Type B pancreatic cell (in vitro differentiated cells): Measurements from ENCODE around the gene RLBP1. TPM values are rescaled to one million over a fixed set of nuclear protein-coding genes. Genes with fewer than 3 reads are reported as not detected.

Experiments
- DNase-seq: peaks from one replicate; pipeline ENCODE4 v3.0.0; 2021; ENCODE audit warnings: mixed read lengths; ENCODE audit not compliant: unreplicated experiment; ENCODE audit errors: extremely low spot score
- H3K27ac Mint-ChIP-seq: 2 replicates; pipeline ENCODE4 v1.8.0; 2021; ENCODE audit warnings: mild to moderate bottlenecking, mixed read lengths
- H3K27me3 Mint-ChIP-seq: 2 replicates; pipeline ENCODE4 v1.8.0; 2021; ENCODE audit warnings: mixed read lengths
- H3K36me3 Mint-ChIP-seq: 2 replicates; pipeline ENCODE4 v1.8.0; 2021; ENCODE audit warnings: mixed read lengths
- H3K4me1 Mint-ChIP-seq: one replicate; pipeline ENCODE4 v1.8.0; 2021; ENCODE audit warnings: mixed read lengths; ENCODE audit not compliant: unreplicated experiment
- H3K4me3 Mint-ChIP-seq: 2 replicates; pipeline ENCODE4 v1.8.0; 2021; ENCODE audit warnings: mild to moderate bottlenecking, mixed read lengths
- H3K9me3 Mint-ChIP-seq: 2 replicates; pipeline ENCODE4 v1.8.0; 2021; ENCODE audit warnings: mixed read lengths
- total RNA-seq: library from RNA; stranded (reverse); gene quantifications from 2 replicates; pipeline ENCODE4 v1.2.1, GENCODE V29; 2021; ENCODE audit warnings: low replicate concordance
- TF ChIP-seq, protein P1 (sequence below): fragments of 200-600 bp; sonication (generic); conservative IDR thresholded peaks from 2 replicates; pipeline ENCODE4 v1.5.0; 2021; ENCODE audit warnings: antibody characterized with exemption, mild to moderate bottlenecking

RLBP1 gene
- total RNA-seq, 1 donor from 2014 or later = not detected

DNA sequence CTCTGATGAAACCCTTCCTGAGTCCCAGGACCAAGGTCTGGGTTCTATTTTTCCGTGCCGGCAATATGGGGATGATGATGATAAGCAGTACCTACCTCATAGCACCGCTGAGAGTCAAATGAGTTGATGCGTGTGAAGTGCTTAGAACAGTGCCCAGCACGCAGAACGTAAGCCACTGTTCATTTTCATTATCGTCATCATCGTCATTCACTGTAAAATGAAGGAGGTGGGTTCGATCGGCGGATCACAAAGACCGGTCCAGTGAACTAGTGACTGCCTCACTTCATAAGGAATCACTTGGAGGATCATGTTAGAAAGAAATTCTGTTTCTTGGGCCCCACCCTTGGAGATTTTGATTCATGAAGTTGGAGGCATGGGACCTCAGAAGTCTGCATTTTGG lies 44.3 kb downstream of the RLBP1 start:
- no peaks in the 10 kb centered on the region for H3K9me3 Mint-ChIP-seq
- DNase-seq = no peak
- no peaks in the 10 kb centered on the region for H3K27me3 Mint-ChIP-seq
- H3K4me1 Mint-ChIP-seq = peaks cover 12% of the 10 kb centered on the region
- H3K36me3 Mint-ChIP-seq = peaks cover 11% of the 10 kb centered on the region
- TF ChIP-seq, protein P1, sequence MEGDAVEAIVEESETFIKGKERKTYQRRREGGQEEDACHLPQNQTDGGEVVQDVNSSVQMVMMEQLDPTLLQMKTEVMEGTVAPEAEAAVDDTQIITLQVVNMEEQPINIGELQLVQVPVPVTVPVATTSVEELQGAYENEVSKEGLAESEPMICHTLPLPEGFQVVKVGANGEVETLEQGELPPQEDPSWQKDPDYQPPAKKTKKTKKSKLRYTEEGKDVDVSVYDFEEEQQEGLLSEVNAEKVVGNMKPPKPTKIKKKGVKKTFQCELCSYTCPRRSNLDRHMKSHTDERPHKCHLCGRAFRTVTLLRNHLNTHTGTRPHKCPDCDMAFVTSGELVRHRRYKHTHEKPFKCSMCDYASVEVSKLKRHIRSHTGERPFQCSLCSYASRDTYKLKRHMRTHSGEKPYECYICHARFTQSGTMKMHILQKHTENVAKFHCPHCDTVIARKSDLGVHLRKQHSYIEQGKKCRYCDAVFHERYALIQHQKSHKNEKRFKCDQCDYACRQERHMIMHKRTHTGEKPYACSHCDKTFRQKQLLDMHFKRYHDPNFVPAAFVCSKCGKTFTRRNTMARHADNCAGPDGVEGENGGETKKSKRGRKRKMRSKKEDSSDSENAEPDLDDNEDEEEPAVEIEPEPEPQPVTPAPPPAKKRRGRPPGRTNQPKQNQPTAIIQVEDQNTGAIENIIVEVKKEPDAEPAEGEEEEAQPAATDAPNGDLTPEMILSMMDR = no peak
- no peak overlapping the region for H3K4me3 Mint-ChIP-seq
- H3K27ac Mint-ChIP-seq = no peak overlapping the region

DNA sequence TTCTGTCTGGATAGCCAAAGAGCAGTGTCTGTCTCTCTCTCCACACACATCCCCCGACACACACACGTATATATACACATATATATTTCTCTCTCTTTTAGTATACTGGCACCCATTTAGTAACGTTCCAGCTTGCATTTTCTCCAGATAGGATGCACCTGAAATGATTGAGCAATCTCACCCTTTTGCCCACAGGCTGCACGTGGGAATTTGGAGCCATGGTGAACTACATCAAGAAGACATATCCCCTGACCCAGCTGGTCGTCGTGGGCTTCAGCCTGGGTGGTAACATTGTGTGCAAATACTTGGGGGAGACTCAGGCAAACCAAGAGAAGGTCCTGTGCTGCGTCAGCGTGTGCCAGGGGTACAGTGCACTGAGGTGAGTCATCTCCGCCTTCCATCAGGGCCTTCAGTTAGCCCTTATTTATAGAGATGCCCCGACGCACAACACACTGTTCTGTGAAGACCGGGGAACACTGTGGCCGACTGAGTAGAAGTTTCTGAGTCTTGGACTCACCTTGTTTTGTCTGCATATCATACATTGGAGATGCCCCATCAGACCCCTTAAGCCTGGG lies 45.7 kb downstream of the RLBP1 start:
- peaks cover 11% of the 10 kb centered on the region for H3K36me3 Mint-ChIP-seq
- peaks cover 12% of the 10 kb centered on the region for H3K4me1 Mint-ChIP-seq
- no peaks in the 10 kb centered on the region for H3K27me3 Mint-ChIP-seq
- H3K4me3 Mint-ChIP-seq = no peak overlapping the region
- no peaks in the 10 kb centered on the region for H3K9me3 Mint-ChIP-seq
- TF ChIP-seq, protein P1 = no peak
- no peak overlapping the region for H3K27ac Mint-ChIP-seq
- no peak for DNase-seq

DNA sequence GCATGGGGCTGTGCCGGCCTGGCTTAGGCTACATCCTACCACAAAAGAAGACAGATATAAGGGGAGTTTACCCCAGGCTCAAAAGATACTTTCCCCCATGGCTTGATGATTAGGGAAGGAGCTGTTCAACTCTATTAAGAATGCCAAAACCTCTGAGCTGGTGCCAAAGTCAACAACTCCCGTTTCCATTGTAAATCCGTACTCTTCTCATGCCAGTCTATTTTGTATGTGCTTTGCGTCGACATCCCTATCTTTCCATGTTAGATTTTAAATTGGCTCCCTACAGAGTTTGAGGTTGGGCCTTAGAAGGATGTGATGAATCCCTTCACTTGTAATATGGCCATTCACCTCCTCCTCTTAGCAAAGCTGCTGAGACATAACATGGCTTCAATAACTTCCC lies 46.9 kb downstream of the RLBP1 start:
- H3K4me1 Mint-ChIP-seq = peaks cover 12% of the 10 kb centered on the region
- H3K9me3 Mint-ChIP-seq = no peaks in the 10 kb centered on the region
- H3K27me3 Mint-ChIP-seq = no peaks in the 10 kb centered on the region
- H3K36me3 Mint-ChIP-seq = peaks cover 11% of the 10 kb centered on the region
- H3K27ac Mint-ChIP-seq = no peak overlapping the region
- no peak overlapping the region for H3K4me3 Mint-ChIP-seq
- TF ChIP-seq, protein P1 = no peak
- no peak for DNase-seq

DNA sequence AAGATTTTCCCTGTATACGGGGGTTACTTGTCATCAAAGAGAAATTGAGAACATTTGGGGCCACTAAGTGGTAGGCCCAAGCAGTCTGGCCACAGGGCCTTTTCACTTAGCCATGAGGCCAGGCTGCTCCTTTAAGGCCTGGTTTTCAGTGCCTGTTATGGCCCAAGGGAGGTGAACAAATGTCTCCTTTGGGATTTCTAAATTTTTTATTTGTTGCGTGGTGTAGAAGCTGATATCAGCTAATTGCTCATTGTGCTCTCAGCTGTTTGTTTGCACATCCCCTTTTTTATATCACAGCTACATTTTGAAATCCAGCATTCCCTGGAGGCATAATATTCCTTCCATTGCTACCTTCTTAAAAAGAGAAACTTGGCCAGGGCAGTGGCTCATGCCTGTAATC lies 48.5 kb downstream of the RLBP1 start:
- DNase-seq = no peak
- no peak overlapping the region for H3K27ac Mint-ChIP-seq
- H3K27me3 Mint-ChIP-seq = no peaks in the 10 kb centered on the region
- no peaks in the 10 kb centered on the region for H3K9me3 Mint-ChIP-seq
- TF ChIP-seq, protein P1 = no peak
- peaks cover 13% of the 10 kb centered on the region for H3K4me1 Mint-ChIP-seq
- no peak overlapping the region for H3K4me3 Mint-ChIP-seq
- peaks cover 13% of the 10 kb centered on the region for H3K36me3 Mint-ChIP-seq

DNA sequence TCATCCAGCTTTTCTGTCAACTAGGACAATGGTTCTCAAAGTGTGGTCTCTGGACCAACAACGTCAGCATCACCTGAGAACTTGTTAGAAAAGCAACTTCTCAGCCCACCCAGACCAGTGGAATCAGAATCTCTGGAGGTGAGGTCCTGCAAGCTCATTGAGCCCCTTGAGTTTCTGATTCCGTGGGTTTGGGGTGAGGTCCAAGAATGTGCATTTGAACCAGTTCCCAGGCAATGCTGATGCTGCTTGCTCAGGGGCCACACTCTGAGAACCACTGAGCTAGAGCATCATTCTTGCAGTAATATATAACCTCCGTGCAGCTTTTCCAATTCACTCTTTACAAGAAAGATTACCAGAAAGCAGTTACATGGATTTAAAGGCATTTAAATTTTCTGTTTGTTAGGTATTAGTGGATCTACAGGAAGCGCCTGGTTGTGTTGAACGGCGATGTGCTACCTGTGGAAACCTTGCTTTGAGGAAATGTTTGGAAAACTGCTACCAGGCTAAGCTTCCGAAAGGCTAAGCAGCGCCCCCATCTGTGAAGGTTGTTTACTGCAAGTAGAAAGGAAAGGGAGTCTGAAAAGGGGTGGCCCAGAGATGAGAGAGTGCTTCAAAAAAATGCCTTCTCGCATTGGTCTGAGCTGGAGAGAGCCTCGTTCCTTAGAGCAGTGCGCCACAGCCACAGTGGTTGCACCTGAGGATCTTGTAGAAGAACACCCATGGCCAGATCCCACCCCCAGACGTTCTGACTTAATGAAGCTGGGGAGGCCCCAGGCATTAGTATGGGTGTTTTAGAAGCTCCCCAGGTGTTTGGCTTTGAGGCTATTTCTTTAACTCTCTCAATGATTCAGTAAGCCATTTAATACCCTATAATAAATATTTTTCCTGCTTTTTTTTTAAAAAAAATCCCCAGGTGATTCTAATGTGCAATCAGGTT lies 50.0 kb downstream of the RLBP1 start:
- Mint-ChIP-seq H3K9me3 (no peaks in the 10 kb centered on the region), H3K4me3 (no peak overlapping the region), H3K4me1 (peaks cover 16% of the 10 kb centered on the region), H3K36me3 (peaks cover 5% of the 10 kb centered on the region), H3K27me3 (no peaks in the 10 kb centered on the region), H3K27ac (no peak overlapping the region)
- TF ChIP-seq, protein P1 = peak; percentile 77
- peak; percentile 64 for DNase-seq
